HEK293 (cell line): ENCODE data around the gene CACNA2D3.

Experiments used
- CTCF ChIA-PET: fragments of 350-600 bp; formaldehyde crosslinking; extraction: SDS; loops from one replicate; lab custom pipeline; 2021; ENCODE audit warnings: antibody characterized with exemption; lab: Yijun Ruan, JAX
- POLR2A ChIA-PET: fragments of 300-600 bp; formaldehyde crosslinking; extraction: SDS; loops from one replicate; lab custom pipeline; 2020; ENCODE audit warnings: antibody characterized with exemption, inconsistent platforms; lab: Yijun Ruan, JAX
- H3K27ac ChIP-seq: fragments of 200-500 bp; sonication (Bioruptor generic); 2 replicates; pipeline ENCODE4 v1.5.1; 2014; ENCODE audit warnings: low read depth, low read length, control low read depth, inconsistent platforms; ENCODE audit errors: extremely low read depth
- H3K36me3 ChIP-seq, 2 experiments: fragments of 200-500 bp in 1 of 2; sonication (Bioruptor generic) in 1 of 2; 1 replicate in 1 of 2; 2 replicates in 1 of 2; pipeline ENCODE4 v1.5.1; 2014 to 2017; ENCODE audit warnings: inconsistent platforms in 2 of 2, low read length in 2 of 2; ENCODE audit not compliant: control insufficient read depth in 2 of 2, insufficient read depth in 1 of 2
- H3K4me1 ChIP-seq: fragments of 200-500 bp; sonication (Bioruptor generic); 2 replicates; pipeline ENCODE4 v1.5.1; 2014; ENCODE audit warnings: mild to moderate bottlenecking, low read length, inconsistent platforms; ENCODE audit not compliant: control insufficient read depth, insufficient read depth
- H3K4me3 ChIP-seq: 2 replicates; pipeline ENCODE4 v1.5.1; 2011; ENCODE audit warnings: low read depth, mild to moderate bottlenecking, control low read depth, low read length, moderate library complexity
- H3K9me3 ChIP-seq: fragments of 200-500 bp; sonication (Bioruptor generic); 2 replicates; pipeline ENCODE4 v1.5.1; 2014; ENCODE audit warnings: low read depth, low read length, inconsistent platforms; ENCODE audit not compliant: control insufficient read depth, insufficient read depth
- BCL11A ChIP-seq: fragments of 450-650 bp; formaldehyde crosslinking; IDR thresholded peaks from 2 replicates; pipeline ENCODE4 v1.5.1; 2016; ENCODE audit warnings: low read depth, missing biosample characterization, missing genetic modification characterization
- BCL11B ChIP-seq: fragments of 450-650 bp; formaldehyde crosslinking; IDR thresholded peaks from 2 replicates; pipeline ENCODE4 v1.5.1; 2016; ENCODE audit warnings: low read depth, missing biosample characterization, missing genetic modification characterization
- KLF7 ChIP-seq: fragments of 450-650 bp; formaldehyde crosslinking; IDR thresholded peaks from 2 replicates; pipeline ENCODE4 v1.5.1; 2016; ENCODE audit warnings: missing biosample characterization, missing genetic modification characterization, borderline replicate concordance
- MZF1 ChIP-seq: fragments of 450-650 bp; formaldehyde crosslinking; IDR thresholded peaks from 2 replicates; pipeline ENCODE4 v1.5.1; 2017; ENCODE audit warnings: missing biosample characterization, missing genetic modification characterization, borderline replicate concordance
- SALL2 ChIP-seq: fragments of 450-650 bp; formaldehyde crosslinking; IDR thresholded peaks from 2 replicates; pipeline ENCODE4 v1.5.0; 2017; ENCODE audit warnings: missing biosample characterization, mild to moderate bottlenecking, missing genetic modification characterization, borderline replicate concordance
- ZBTB7A ChIP-seq: fragments of 450-650 bp; formaldehyde crosslinking; IDR thresholded peaks from 2 replicates; pipeline ENCODE4 v1.5.1; 2016; ENCODE audit warnings: low read depth, missing biosample characterization, missing genetic modification characterization
- ZFP69B ChIP-seq: fragments of 450-650 bp; formaldehyde crosslinking; IDR thresholded peaks from 2 replicates; pipeline ENCODE4 v1.5.1; 2016; ENCODE audit warnings: missing biosample characterization, missing genetic modification characterization
- ZNF140 ChIP-seq: fragments of 450-650 bp; formaldehyde crosslinking; IDR thresholded peaks from 2 replicates; pipeline ENCODE4 v1.5.1; 2016; ENCODE audit warnings: missing biosample characterization, missing genetic modification characterization
- ZNF169 ChIP-seq: fragments of 450-650 bp; formaldehyde crosslinking; IDR thresholded peaks from 2 replicates; pipeline ENCODE4 v1.5.1; 2016; ENCODE audit warnings: missing biosample characterization, missing genetic modification characterization
- ZNF2 ChIP-seq: fragments of 450-650 bp; formaldehyde crosslinking; IDR thresholded peaks from 2 replicates; pipeline ENCODE4 v1.5.1; 2016; ENCODE audit warnings: missing biosample characterization, missing genetic modification characterization
- ZNF311 ChIP-seq: fragments of 450-650 bp; formaldehyde crosslinking; IDR thresholded peaks from 2 replicates; pipeline ENCODE4 v1.5.1; 2017; ENCODE audit warnings: missing biosample characterization, missing genetic modification characterization, borderline replicate concordance
- ZNF433 ChIP-seq: fragments of 450-650 bp; formaldehyde crosslinking; IDR thresholded peaks from 2 replicates; pipeline ENCODE4 v1.5.1; 2016; ENCODE audit warnings: missing biosample characterization, missing genetic modification characterization, low read depth
- ZNF791 ChIP-seq: fragments of 450-650 bp; formaldehyde crosslinking; IDR thresholded peaks from 2 replicates; pipeline ENCODE4 v1.5.1; 2016; ENCODE audit warnings: missing biosample characterization, missing genetic modification characterization
- TF ChIP-seq, protein P1 (sequence below): fragments of 450-650 bp; formaldehyde crosslinking; IDR thresholded peaks from 2 replicates; pipeline ENCODE4 v1.5.1; 2016; ENCODE audit warnings: missing biosample characterization, missing genetic modification characterization
- TF ChIP-seq, protein P2 (sequence below): fragments of 450-650 bp; formaldehyde crosslinking; IDR thresholded peaks from 2 replicates; pipeline ENCODE4 v1.5.1; 2016; ENCODE audit warnings: missing biosample characterization, missing genetic modification characterization
- TF ChIP-seq, protein P3 (sequence below): fragments of 450-650 bp; formaldehyde crosslinking; IDR thresholded peaks from 2 replicates; pipeline ENCODE4 v1.5.1; 2017; ENCODE audit warnings: missing biosample characterization, missing genetic modification characterization
- TF ChIP-seq, protein P4 (sequence below): fragments of 450-650 bp; formaldehyde crosslinking; IDR thresholded peaks from 2 replicates; pipeline ENCODE4 v1.5.1; 2016; ENCODE audit warnings: missing biosample characterization, missing genetic modification characterization
- TF ChIP-seq, protein P5 (sequence below): fragments of 450-650 bp; formaldehyde crosslinking; IDR thresholded peaks from 2 replicates; pipeline ENCODE4 v1.5.1; 2017; ENCODE audit warnings: missing biosample characterization, missing genetic modification characterization
- TF ChIP-seq, protein P6 (sequence below): fragments of 450-650 bp; formaldehyde crosslinking; IDR thresholded peaks from 2 replicates; pipeline ENCODE4 v1.5.1; 2016; ENCODE audit warnings: missing biosample characterization, missing genetic modification characterization
- TF ChIP-seq, protein P7 (sequence below): fragments of 450-650 bp; formaldehyde crosslinking; IDR thresholded peaks from 2 replicates; pipeline ENCODE4 v1.5.1; 2017; ENCODE audit warnings: missing biosample characterization, missing genetic modification characterization

The CACNA2D3 gene

DNA sequence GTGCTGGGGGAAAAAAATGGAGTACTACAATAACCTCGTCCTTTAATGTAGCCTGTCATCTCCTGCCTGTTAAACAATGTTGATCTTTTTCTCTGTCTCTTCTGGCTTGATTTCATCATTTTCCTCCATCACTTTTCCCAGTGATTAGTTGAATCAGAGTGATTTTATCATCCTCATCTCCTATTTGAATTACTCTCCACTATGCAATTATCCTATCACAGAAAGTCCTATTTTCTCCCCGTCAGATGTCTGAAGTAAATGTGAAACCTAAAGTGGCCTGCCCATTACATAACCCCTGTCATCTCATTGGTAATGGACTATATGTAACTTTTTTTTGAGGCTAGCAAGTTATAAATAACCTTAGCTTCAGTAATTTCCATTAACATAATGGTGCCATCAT lies 201.8 kb downstream of the CACNA2D3 start (continued):
- TF ChIP-seq, protein P1, sequence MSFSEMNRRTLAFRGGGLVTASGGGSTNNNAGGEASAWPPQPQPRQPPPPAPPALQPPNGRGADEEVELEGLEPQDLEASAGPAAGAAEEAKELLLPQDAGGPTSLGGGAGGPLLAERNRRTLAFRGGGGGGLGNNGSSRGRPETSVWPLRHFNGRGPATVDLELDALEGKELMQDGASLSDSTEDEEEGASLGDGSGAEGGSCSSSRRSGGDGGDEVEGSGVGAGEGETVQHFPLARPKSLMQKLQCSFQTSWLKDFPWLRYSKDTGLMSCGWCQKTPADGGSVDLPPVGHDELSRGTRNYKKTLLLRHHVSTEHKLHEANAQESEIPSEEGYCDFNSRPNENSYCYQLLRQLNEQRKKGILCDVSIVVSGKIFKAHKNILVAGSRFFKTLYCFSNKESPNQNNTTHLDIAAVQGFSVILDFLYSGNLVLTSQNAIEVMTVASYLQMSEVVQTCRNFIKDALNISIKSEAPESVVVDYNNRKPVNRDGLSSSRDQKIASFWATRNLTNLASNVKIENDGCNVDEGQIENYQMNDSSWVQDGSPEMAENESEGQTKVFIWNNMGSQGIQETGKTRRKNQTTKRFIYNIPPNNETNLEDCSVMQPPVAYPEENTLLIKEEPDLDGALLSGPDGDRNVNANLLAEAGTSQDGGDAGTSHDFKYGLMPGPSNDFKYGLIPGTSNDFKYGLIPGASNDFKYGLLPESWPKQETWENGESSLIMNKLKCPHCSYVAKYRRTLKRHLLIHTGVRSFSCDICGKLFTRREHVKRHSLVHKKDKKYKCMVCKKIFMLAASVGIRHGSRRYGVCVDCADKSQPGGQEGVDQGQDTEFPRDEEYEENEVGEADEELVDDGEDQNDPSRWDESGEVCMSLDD (tag by site-specific recombination): no peak
- TF ChIP-seq, protein P2, sequence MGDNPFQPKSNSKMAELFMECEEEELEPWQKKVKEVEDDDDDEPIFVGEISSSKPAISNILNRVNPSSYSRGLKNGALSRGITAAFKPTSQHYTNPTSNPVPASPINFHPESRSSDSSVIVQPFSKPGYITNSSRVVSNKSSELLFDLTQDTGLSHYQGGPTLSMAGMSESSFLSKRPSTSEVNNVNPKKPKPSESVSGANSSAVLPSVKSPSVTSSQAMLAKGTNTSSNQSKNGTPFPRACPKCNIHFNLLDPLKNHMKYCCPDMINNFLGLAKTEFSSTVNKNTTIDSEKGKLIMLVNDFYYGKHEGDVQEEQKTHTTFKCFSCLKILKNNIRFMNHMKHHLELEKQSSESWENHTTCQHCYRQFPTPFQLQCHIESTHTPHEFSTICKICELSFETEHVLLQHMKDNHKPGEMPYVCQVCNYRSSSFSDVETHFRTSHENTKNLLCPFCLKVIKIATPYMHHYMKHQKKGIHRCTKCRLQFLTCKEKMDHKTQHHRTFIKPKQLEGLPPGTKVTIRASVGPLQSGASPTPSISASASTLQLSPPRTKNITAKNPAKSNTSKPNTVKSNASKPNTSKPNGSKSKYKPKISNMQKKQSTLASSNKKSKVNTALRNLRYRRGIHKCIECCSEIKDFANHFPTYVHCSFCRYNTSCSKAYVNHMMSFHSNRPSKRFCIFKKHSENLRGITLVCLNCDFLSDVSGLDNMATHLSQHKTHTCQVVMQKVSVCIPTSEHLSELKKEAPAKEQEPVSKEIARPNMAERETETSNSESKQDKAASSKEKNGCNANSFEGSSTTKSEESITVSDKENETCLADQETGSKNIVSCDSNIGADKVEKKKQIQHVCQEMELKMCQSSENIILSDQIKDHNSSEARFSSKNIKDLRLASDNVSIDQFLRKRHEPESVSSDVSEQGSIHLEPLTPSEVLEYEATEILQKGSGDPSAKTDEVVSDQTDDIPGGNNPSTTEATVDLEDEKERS: no peak
- TF ChIP-seq ZNF311 (tag by site-specific recombination) (no peak), ZFP69B (tag by site-specific recombination) (no peak)

DNA sequence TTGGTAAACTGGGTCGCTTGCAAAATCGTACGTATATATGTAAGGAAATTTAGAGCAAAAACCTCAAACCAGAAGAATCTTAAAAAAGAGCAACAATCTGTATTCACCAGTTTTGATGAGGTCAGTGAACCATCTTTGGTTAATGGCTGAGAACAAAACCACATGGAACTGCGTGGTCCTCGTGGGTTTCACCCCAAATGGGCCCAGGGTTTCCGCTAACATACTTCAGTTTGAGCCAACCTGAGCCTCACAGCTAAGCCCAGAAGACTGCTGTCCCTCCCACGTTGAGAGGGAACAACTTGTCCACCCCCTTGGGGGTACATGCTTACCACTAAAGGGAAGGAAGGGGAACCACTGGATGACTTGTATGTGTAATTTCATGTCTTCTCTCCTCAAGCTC lies 204.6 kb downstream of the CACNA2D3 start:
- CTCF ChIA-PET: no interaction called here
- TF ChIP-seq ZNF2 (tag by site-specific recombination) (no peak), ZNF140 (tag by site-specific recombination) (no peak), BCL11B (tag by site-specific recombination) (no peak), ZNF791 (tag by site-specific recombination) (no peak), SALL2 (tag by site-specific recombination) (no peak), ZNF433 (tag by site-specific recombination) (no peak)
- TF ChIP-seq, protein P3, sequence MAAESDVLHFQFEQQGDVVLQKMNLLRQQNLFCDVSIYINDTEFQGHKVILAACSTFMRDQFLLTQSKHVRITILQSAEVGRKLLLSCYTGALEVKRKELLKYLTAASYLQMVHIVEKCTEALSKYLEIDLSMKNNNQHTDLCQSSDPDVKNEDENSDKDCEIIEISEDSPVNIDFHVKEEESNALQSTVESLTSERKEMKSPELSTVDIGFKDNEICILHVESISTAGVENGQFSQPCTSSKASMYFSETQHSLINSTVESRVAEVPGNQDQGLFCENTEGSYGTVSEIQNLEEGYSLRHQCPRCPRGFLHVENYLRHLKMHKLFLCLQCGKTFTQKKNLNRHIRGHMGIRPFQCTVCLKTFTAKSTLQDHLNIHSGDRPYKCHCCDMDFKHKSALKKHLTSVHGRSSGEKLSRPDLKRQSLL (tag by site-specific recombination): no peak
- TF ChIP-seq, protein P4, sequence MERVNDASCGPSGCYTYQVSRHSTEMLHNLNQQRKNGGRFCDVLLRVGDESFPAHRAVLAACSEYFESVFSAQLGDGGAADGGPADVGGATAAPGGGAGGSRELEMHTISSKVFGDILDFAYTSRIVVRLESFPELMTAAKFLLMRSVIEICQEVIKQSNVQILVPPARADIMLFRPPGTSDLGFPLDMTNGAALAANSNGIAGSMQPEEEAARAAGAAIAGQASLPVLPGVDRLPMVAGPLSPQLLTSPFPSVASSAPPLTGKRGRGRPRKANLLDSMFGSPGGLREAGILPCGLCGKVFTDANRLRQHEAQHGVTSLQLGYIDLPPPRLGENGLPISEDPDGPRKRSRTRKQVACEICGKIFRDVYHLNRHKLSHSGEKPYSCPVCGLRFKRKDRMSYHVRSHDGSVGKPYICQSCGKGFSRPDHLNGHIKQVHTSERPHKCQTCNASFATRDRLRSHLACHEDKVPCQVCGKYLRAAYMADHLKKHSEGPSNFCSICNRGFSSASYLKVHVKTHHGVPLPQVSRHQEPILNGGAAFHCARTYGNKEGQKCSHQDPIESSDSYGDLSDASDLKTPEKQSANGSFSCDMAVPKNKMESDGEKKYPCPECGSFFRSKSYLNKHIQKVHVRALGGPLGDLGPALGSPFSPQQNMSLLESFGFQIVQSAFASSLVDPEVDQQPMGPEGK (tag by site-specific recombination): no peak

DNA sequence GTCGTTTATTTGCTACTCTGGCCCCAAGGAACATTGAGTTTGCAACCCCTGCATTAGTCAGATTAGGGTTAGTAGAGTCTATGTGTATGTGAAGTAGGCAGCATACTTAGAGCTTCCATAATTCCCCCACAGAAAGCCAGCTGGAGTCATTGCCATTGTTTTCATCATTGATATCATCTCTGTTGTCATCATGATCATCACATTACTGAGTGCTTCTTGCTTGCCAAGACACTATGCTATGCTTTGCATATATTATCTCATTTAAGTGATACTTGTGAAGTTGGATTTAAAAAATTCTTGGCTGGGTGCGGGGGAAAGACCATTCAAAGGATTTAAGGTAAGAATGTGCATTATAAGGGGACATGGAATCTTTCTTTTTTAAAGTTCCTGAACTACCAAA lies 209.0 kb downstream of the CACNA2D3 start:
- Histone ChIP-seq H3K9me3 (no peaks in the 10 kb centered on the region), H3K36me3 (no peaks in the 10 kb centered on the region), H3K4me3 (no peak overlapping the region), H3K27ac (no peak overlapping the region), H3K4me1 (no peaks in the 10 kb centered on the region)
- ChIA-PET CTCF (interaction anchor here (0.6 kb wide), 1 partner anchor 25 kb away, joined by 5 read pairs; no protein-coding TSS in a partner anchor), POLR2A (no interaction called here)
- no peak for TF ChIP-seq MZF1
- no peak for TF ChIP-seq ZNF169
- TF ChIP-seq, protein P5, sequence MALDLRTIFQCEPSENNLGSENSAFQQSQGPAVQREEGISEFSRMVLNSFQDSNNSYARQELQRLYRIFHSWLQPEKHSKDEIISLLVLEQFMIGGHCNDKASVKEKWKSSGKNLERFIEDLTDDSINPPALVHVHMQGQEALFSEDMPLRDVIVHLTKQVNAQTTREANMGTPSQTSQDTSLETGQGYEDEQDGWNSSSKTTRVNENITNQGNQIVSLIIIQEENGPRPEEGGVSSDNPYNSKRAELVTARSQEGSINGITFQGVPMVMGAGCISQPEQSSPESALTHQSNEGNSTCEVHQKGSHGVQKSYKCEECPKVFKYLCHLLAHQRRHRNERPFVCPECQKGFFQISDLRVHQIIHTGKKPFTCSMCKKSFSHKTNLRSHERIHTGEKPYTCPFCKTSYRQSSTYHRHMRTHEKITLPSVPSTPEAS (tag by site-specific recombination): no peak
- TF ChIP-seq, protein P6, sequence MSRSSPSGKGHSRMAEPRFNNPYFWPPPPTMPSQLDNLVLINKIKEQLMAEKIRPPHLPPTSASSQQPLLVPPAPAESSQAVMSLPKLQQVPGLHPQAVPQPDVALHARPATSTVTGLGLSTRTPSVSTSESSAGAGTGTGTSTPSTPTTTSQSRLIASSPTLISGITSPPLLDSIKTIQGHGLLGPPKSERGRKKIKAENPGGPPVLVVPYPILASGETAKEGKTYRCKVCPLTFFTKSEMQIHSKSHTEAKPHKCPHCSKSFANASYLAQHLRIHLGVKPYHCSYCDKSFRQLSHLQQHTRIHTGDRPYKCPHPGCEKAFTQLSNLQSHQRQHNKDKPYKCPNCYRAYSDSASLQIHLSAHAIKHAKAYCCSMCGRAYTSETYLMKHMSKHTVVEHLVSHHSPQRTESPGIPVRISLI: no peak
- TF ChIP-seq, protein P7, sequence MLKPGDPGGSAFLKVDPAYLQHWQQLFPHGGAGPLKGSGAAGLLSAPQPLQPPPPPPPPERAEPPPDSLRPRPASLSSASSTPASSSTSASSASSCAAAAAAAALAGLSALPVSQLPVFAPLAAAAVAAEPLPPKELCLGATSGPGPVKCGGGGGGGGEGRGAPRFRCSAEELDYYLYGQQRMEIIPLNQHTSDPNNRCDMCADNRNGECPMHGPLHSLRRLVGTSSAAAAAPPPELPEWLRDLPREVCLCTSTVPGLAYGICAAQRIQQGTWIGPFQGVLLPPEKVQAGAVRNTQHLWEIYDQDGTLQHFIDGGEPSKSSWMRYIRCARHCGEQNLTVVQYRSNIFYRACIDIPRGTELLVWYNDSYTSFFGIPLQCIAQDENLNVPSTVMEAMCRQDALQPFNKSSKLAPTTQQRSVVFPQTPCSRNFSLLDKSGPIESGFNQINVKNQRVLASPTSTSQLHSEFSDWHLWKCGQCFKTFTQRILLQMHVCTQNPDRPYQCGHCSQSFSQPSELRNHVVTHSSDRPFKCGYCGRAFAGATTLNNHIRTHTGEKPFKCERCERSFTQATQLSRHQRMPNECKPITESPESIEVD (tag by site-specific recombination): no peak
- no peak for TF ChIP-seq KLF7 (tag by site-specific recombination)
- no peak for TF ChIP-seq BCL11A (tag by site-specific recombination)
- TF ChIP-seq ZBTB7A (tag by site-specific recombination): no peak

More for the DNA sequence above, 204.6 kb downstream of the CACNA2D3 start:
- POLR2A ChIA-PET: no interaction called here
- Histone ChIP-seq H3K4me1 (no peaks in the 10 kb centered on the region), H3K9me3 (no peaks in the 10 kb centered on the region), H3K36me3 (no peaks in the 10 kb centered on the region), H3K27ac (no peak overlapping the region), H3K4me3 (no peak overlapping the region)
